Endodermal cell (in vitro differentiated cells): ENCODE results near the gene RANBP3L. TPM values are rescaled to one million over a fixed set of nuclear protein-coding genes. Genes with fewer than 3 reads are reported as not detected.

Source experiments
- DNase-seq: peaks from one replicate; pipeline ENCODE4 v3.0.0-alpha.2; 2017
- H3K27ac ChIP-seq: 2 replicates; pipeline ENCODE4 v1.5.1; 2013; ENCODE audit warnings: mild to moderate bottlenecking, low read depth, low read length, moderate library complexity
- H3K27me3 ChIP-seq: 2 replicates; pipeline ENCODE4 v1.6.1; 2013; ENCODE audit warnings: mild to moderate bottlenecking, low read length, moderate library complexity; ENCODE audit not compliant: insufficient read depth, control insufficient read depth, poor library complexity, severe bottlenecking
- H3K36me3 ChIP-seq: 2 replicates; pipeline ENCODE4 v1.7.0; 2013; ENCODE audit warnings: mild to moderate bottlenecking, low read length, moderate library complexity; ENCODE audit not compliant: control insufficient read depth, insufficient read depth
- H3K4me1 ChIP-seq: one replicate; pipeline ENCODE4 v1.7.0; 2013; ENCODE audit warnings: low read length; ENCODE audit not compliant: control insufficient read depth, insufficient read depth
- H3K4me3 ChIP-seq: 2 replicates; pipeline ENCODE4 v1.5.1; 2013; ENCODE audit warnings: mild to moderate bottlenecking, low read length, moderate library complexity
- H3K9ac ChIP-seq: 2 replicates; pipeline ENCODE4 v1.6.1; 2013; ENCODE audit warnings: mild to moderate bottlenecking, low read length, moderate library complexity; ENCODE audit not compliant: poor library complexity, severe bottlenecking; ENCODE audit errors: extremely low read depth
- H3K9me3 ChIP-seq: 2 replicates; pipeline ENCODE4 v1.6.1; 2013; ENCODE audit warnings: mild to moderate bottlenecking, low read length, moderate library complexity; ENCODE audit not compliant: control insufficient read depth
- H3K27ac Mint-ChIP-seq: 2 replicates; pipeline ENCODE4 v1.8.0; 2020; ENCODE audit warnings: mixed read lengths
- H3K27me3 Mint-ChIP-seq: 2 replicates; pipeline ENCODE4 v1.8.0; 2021; ENCODE audit warnings: mild to moderate bottlenecking, mixed read lengths; ENCODE audit not compliant: insufficient read depth
- H3K36me3 Mint-ChIP-seq: 2 replicates; pipeline ENCODE4 v1.8.0; 2020; ENCODE audit warnings: low read depth, mixed read lengths
- H3K4me1 Mint-ChIP-seq: 2 replicates; pipeline ENCODE4 v1.8.0; 2020; ENCODE audit warnings: mixed read lengths
- H3K4me3 Mint-ChIP-seq: 2 replicates; pipeline ENCODE4 v1.8.0; 2020; ENCODE audit warnings: mild to moderate bottlenecking, moderate library complexity, mixed read lengths
- H3K9me3 Mint-ChIP-seq: 2 replicates; pipeline ENCODE4 v1.8.0; 2020; ENCODE audit warnings: mild to moderate bottlenecking, mixed read lengths
- WGBS, 2 experiments: methylation state at CpG; one replicate each; pipeline versions ENCODE4 v1.1.5 to v1.1.7; 2013; ENCODE audit warnings: missing lambda C conversion rate in 2 of 2, mixed read lengths in 1 of 2; ENCODE audit not compliant: insufficient coverage in 1 of 2, insufficient read length in 1 of 2; 5-methylcytosine and 5-hydroxymethylcytosine counted together
- total RNA-seq, 2 donors: library from RNA; stranded (reverse); fragmentation: NEBNext Ultra II Directional in 1 of 2; extraction: Animal tissue kit (Norgen Biotek cat#: 25700) in 1 of 2; gene quantifications; 2 replicates in 1 of 2; 3 replicates in 1 of 2; pipeline ENCODE4 v1.2.1, GENCODE V29; 2021
- TF ChIP-seq, protein P1 (sequence below): fragments of 200-600 bp; sonication (generic); conservative IDR thresholded peaks from 2 replicates; pipeline ENCODE4 v1.5.0; 2021; ENCODE audit warnings: antibody characterized with exemption, mild to moderate bottlenecking

Gene RANBP3L
- total RNA-seq, 2 donors from 2014 or later = not detected

GRCh38 chr5:36240779-36241630 is 60.7 kb downstream of the RANBP3L start:
- peaks cover 20% of the 10 kb centered on the region for H3K4me1 Mint-ChIP-seq
- peak overlapping the region; percentile 80 for H3K4me3 ChIP-seq
- peak overlapping the region; percentile 76 for H3K4me3 Mint-ChIP-seq
- H3K36me3 ChIP-seq = no peaks in the 10 kb centered on the region
- peak; percentile 89 for DNase-seq
- H3K27me3 ChIP-seq = no peaks in the 10 kb centered on the region
- H3K36me3 Mint-ChIP-seq = no peaks in the 10 kb centered on the region
- H3K9me3 ChIP-seq = no peaks in the 10 kb centered on the region
- 0 to 1% methylated on average over 25 to 61 of the region's 61 CpGs for WGBS, 2 experiments
- peak overlapping the region; percentile 90 for H3K9ac ChIP-seq
- peak overlapping the region; percentile 77 for H3K27ac Mint-ChIP-seq
- peak overlapping the region; percentile 78 for H3K27ac ChIP-seq
- TF ChIP-seq, protein P1, sequence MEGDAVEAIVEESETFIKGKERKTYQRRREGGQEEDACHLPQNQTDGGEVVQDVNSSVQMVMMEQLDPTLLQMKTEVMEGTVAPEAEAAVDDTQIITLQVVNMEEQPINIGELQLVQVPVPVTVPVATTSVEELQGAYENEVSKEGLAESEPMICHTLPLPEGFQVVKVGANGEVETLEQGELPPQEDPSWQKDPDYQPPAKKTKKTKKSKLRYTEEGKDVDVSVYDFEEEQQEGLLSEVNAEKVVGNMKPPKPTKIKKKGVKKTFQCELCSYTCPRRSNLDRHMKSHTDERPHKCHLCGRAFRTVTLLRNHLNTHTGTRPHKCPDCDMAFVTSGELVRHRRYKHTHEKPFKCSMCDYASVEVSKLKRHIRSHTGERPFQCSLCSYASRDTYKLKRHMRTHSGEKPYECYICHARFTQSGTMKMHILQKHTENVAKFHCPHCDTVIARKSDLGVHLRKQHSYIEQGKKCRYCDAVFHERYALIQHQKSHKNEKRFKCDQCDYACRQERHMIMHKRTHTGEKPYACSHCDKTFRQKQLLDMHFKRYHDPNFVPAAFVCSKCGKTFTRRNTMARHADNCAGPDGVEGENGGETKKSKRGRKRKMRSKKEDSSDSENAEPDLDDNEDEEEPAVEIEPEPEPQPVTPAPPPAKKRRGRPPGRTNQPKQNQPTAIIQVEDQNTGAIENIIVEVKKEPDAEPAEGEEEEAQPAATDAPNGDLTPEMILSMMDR = peak; percentile 7
- H3K9me3 Mint-ChIP-seq = no peaks in the 10 kb centered on the region
- peaks cover 3% of the 10 kb centered on the region for H3K4me1 ChIP-seq
- H3K27me3 Mint-ChIP-seq = peaks cover 20% of the 10 kb centered on the region

DNA sequence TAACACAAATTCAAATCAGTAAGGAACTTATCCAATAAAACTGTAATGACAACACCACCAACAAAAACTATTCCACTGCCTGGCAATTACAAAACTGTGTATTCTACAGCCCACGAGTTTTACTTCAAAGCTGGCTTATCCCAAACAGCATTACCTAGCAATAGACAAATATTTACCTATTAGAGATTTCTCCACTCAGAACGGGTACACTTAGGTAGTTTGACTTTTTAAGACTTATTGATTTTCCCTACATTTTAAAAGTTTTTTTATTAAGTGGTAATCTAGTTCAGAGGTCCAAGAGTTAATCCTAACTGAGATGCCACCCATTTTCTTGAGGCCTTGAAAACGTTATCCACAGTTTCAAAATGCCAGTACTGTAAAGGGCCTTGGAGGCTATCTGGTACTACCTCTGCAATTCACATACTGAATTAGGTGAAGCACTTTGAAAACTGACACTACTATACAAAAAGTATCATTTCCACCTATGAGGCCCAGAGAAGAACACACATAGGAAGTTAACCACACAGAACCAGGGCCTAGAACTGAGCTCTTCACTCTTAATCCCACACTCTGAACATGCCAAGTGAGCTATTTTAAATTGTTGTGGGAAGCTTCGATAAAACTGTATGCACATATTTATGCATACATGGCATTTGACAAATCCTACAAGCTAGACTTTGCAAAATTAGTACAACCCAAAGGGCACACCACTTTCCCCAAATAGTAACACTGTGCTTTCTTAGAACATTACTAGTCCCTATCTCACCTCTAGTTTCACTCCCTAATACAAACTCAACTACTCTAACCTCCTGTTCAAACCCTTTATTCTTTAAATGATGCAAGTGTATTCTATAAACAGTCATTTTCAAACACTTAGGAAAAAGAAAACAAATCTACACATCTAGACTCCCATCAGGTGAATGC is 62.1 kb downstream of the RANBP3L start:
- Mint-ChIP-seq H3K27ac (no peak overlapping the region), H3K27me3 (peaks cover 20% of the 10 kb centered on the region), H3K4me1 (peaks cover 20% of the 10 kb centered on the region), H3K36me3 (no peaks in the 10 kb centered on the region), H3K9me3 (no peaks in the 10 kb centered on the region), H3K4me3 (peak overlapping the region; percentile 76)
- Histone ChIP-seq H3K27me3 (no peaks in the 10 kb centered on the region), H3K4me3 (peak overlapping the region; percentile 80), H3K36me3 (no peaks in the 10 kb centered on the region), H3K9me3 (no peaks in the 10 kb centered on the region), H3K4me1 (peaks cover 3% of the 10 kb centered on the region), H3K9ac (no peak overlapping the region), H3K27ac (no peak overlapping the region)
- DNase-seq = no peak
- 60 to 89% methylated on average over 2 to 4 of the region's 4 CpGs for WGBS, 2 experiments
- TF ChIP-seq, protein P1 = no peak

DNA sequence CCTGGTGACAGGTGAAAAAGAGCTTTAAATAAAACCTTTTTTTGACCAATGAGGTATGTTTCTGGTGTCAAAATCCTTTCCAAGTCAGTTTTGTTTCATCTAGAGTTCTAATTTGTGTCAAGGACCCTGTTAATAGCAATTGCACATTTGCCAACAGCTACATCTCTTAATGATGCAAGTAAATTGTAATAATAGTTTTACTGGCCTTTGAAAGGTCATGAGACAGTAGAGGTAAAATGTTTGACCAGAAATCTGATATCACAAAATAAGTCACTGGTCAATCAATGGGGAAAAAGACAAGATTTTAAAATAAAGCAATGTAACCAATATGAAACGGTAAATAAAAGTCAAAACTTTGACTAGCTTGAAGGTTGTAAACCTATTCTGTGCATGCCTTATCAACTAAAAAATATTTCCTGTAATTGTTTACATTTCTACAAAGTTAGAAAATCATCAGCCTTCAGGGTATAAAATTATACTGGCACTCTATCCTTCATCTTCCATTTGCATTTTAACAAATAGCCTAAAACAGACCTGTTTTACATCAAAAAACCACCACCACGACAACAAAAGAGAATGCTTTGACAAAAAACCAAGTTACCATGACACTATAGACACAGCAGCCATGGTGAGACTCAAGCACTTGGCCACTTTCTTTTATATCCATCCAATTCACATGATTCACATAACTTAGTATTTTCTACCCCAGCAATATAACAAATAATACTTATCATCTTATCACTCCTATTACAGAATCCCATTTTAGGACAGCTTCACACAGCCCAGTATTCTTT is 63.0 kb downstream of the RANBP3L start:
- H3K27me3 Mint-ChIP-seq = peaks cover 17% of the 10 kb centered on the region
- H3K36me3 Mint-ChIP-seq = no peaks in the 10 kb centered on the region
- H3K4me1 Mint-ChIP-seq = peaks cover 20% of the 10 kb centered on the region
- Histone ChIP-seq H3K9me3 (no peaks in the 10 kb centered on the region), H3K4me3 (no peak overlapping the region), H3K27me3 (no peaks in the 10 kb centered on the region), H3K9ac (no peak overlapping the region), H3K36me3 (no peaks in the 10 kb centered on the region), H3K27ac (no peak overlapping the region), H3K4me1 (peaks cover 3% of the 10 kb centered on the region)
- WGBS, 2 experiments = 74 to 91% methylated on average over 1 to 2 of the region's 2 CpGs
- H3K4me3 Mint-ChIP-seq = no peak overlapping the region
- no peak overlapping the region for H3K27ac Mint-ChIP-seq
- TF ChIP-seq, protein P1 = no peak
- DNase-seq = no peak
- H3K9me3 Mint-ChIP-seq = no peaks in the 10 kb centered on the region
